Astrocyte (in vitro differentiated cells and primary cell): Measurements from ENCODE around the gene MIA. TPM values are rescaled to one million over a fixed set of nuclear protein-coding genes. Genes with fewer than 3 reads are reported as not detected.
A peak's percentile ranks its signal among the peaks of the same experiment; 100 is the strongest.

Source experiments
- DNase-seq: peaks from one replicate; pipeline ENCODE4 v3.0.0-alpha.2; 2010; ENCODE audit warnings: low read depth
- FAIRE-seq: peaks from 2 replicates; lab custom pipeline; 2011; peaks lifted over from hg19 to GRCh38; lab: Jason Lieb, UNC
- H2AFZ ChIP-seq: 2 replicates; pipeline ENCODE4 v1.6.0; 2012; ENCODE audit warnings: low read depth, low read length, inconsistent platforms
- H3K27ac ChIP-seq: 2 replicates; pipeline ENCODE4 v1.5.1; 2011; ENCODE audit warnings: low read depth, low read length, inconsistent platforms
- H3K27me3 ChIP-seq: 2 replicates; pipeline ENCODE4 v1.6.0; 2011; ENCODE audit warnings: low read length, inconsistent platforms; ENCODE audit not compliant: insufficient read depth
- H3K36me3 ChIP-seq: 2 replicates; pipeline ENCODE4 v1.5.1; 2011; ENCODE audit warnings: low read length, inconsistent platforms; ENCODE audit not compliant: insufficient read depth
- H3K4me1 ChIP-seq: 2 replicates; pipeline ENCODE4 v1.5.1; 2011; ENCODE audit warnings: low read length, inconsistent platforms; ENCODE audit not compliant: insufficient read depth
- H3K4me2 ChIP-seq: 2 replicates; pipeline ENCODE4 v1.6.0; 2012; ENCODE audit warnings: low read length, inconsistent platforms
- H3K4me3 ChIP-seq: 2 replicates; pipeline ENCODE4 v1.5.1; 2011; ENCODE audit warnings: low read depth, mild to moderate bottlenecking, low read length, inconsistent platforms; ENCODE audit not compliant: insufficient read depth
- H3K79me2 ChIP-seq: 2 replicates; pipeline ENCODE4 v1.6.0; 2012; ENCODE audit warnings: mild to moderate bottlenecking, low read length, inconsistent platforms; ENCODE audit not compliant: insufficient read depth
- H3K9ac ChIP-seq: 2 replicates; pipeline ENCODE4 v1.6.0; 2012; ENCODE audit warnings: mild to moderate bottlenecking, low read length, inconsistent platforms
- H3K9me3 ChIP-seq: 2 replicates; pipeline ENCODE4 v1.5.1; 2012; ENCODE audit warnings: low read depth, mild to moderate bottlenecking, low read length, inconsistent platforms; ENCODE audit not compliant: insufficient read depth
- H4K20me1 ChIP-seq: 2 replicates; pipeline ENCODE4 v1.6.0; 2012; ENCODE audit warnings: low read length, inconsistent platforms; ENCODE audit not compliant: insufficient read depth
- H3K27ac Mint-ChIP-seq: one replicate; pipeline ENCODE4 v1.8.0; 2021; ENCODE audit warnings: mild to moderate bottlenecking, mixed read lengths; ENCODE audit not compliant: unreplicated experiment
- H3K27me3 Mint-ChIP-seq: one replicate; pipeline ENCODE4 v1.8.0; 2021; ENCODE audit warnings: low read depth, mixed read lengths; ENCODE audit not compliant: unreplicated experiment
- H3K36me3 Mint-ChIP-seq: one replicate; pipeline ENCODE4 v1.8.0; 2021; ENCODE audit warnings: low read depth, mixed read lengths; ENCODE audit not compliant: unreplicated experiment
- H3K4me1 Mint-ChIP-seq: one replicate; pipeline ENCODE4 v1.8.0; 2021; ENCODE audit warnings: low read depth, mixed read lengths; ENCODE audit not compliant: unreplicated experiment
- H3K4me3 Mint-ChIP-seq: one replicate; pipeline ENCODE4 v1.8.0; 2021; ENCODE audit warnings: mild to moderate bottlenecking, moderate library complexity, mixed read lengths; ENCODE audit not compliant: unreplicated experiment
- H3K9me3 Mint-ChIP-seq: one replicate; pipeline ENCODE4 v1.8.0; 2021; ENCODE audit warnings: mild to moderate bottlenecking, mixed read lengths; ENCODE audit not compliant: unreplicated experiment
- EZH2 ChIP-seq: IDR thresholded peaks from 2 replicates; pipeline ENCODE4 v1.6.1; 2012; ENCODE audit warnings: mild to moderate bottlenecking, low read length, inconsistent platforms; ENCODE audit not compliant: insufficient read depth
- total RNA-seq: library from RNA; stranded (reverse); gene quantifications from 2 replicates; pipeline ENCODE4 v1.2.1, GENCODE V29; 2021
- TF ChIP-seq, protein P1 (sequence below): IDR thresholded peaks from 2 replicates; pipeline ENCODE4 v1.5.1; 2011; ENCODE audit warnings: low read depth, mild to moderate bottlenecking, inconsistent platforms, low read length, moderate library complexity; ENCODE audit not compliant: insufficient read depth

The MIA gene
- total RNA-seq, 1 donor from 2014 or later = 2.5 TPM

DNA sequence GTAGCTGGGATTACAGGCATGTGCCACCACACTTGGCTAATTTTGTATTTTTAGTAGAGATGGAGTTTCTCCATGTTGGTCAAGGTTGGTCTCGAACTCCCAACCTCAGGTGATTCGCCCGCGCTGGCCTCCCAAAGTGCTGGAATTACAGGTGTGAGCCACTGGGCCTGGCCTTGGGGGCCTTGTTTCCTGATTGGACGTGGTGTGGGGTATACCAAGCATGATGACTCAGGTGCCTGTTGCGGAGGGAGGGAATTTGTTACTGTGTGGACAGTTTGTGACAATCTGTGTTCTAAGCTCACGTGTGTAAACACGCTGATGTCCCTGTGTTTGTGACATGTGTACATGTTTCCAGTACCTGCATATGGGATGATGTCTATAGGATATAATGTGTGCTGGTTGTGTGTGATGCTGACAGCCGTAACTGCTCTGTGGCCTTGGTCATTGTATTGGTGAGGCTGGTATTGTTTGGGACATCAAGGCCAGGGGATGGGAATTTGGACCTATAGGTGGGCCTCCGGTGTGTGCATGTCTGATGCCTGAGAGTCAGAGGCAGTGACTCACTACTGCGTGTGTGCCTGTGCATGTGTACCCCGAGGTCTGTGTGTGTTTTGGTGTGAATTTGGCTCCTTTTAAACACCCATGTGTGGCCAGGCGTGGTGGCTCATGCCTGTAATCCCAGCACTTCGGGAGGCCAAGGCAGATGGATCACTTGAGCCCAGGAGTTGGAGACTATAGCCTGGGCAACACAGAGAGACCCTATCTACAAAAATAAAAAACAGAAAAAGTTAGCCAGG is 22.0 kb downstream of the MIA start:
- Histone ChIP-seq H3K27ac (no peak overlapping the region), H3K36me3 (no peaks in the 10 kb centered on the region), H3K27me3 (no peaks in the 10 kb centered on the region), H4K20me1 (peaks cover 27% of the 10 kb centered on the region), H3K9ac (peak overlapping the region; percentile 73), H3K9me3 (no peaks in the 10 kb centered on the region), H3K4me3 (no peak overlapping the region), H2AFZ (peak overlapping the region; percentile 87), H3K79me2 (peaks cover 30% of the 10 kb centered on the region), H3K4me1 (peaks cover 24% of the 10 kb centered on the region), H3K4me2 (peak overlapping the region; percentile 83)
- Mint-ChIP-seq H3K9me3 (no peaks in the 10 kb centered on the region), H3K4me1 (peaks cover 15% of the 10 kb centered on the region), H3K27me3 (no peaks in the 10 kb centered on the region), H3K4me3 (peak overlapping the region; percentile 40), H3K27ac (no peak overlapping the region), H3K36me3 (no peaks in the 10 kb centered on the region)
- no peak for FAIRE-seq
- no peak for DNase-seq
- no peak for TF ChIP-seq EZH2
- TF ChIP-seq, protein P1, sequence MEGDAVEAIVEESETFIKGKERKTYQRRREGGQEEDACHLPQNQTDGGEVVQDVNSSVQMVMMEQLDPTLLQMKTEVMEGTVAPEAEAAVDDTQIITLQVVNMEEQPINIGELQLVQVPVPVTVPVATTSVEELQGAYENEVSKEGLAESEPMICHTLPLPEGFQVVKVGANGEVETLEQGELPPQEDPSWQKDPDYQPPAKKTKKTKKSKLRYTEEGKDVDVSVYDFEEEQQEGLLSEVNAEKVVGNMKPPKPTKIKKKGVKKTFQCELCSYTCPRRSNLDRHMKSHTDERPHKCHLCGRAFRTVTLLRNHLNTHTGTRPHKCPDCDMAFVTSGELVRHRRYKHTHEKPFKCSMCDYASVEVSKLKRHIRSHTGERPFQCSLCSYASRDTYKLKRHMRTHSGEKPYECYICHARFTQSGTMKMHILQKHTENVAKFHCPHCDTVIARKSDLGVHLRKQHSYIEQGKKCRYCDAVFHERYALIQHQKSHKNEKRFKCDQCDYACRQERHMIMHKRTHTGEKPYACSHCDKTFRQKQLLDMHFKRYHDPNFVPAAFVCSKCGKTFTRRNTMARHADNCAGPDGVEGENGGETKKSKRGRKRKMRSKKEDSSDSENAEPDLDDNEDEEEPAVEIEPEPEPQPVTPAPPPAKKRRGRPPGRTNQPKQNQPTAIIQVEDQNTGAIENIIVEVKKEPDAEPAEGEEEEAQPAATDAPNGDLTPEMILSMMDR = no peak

DNA sequence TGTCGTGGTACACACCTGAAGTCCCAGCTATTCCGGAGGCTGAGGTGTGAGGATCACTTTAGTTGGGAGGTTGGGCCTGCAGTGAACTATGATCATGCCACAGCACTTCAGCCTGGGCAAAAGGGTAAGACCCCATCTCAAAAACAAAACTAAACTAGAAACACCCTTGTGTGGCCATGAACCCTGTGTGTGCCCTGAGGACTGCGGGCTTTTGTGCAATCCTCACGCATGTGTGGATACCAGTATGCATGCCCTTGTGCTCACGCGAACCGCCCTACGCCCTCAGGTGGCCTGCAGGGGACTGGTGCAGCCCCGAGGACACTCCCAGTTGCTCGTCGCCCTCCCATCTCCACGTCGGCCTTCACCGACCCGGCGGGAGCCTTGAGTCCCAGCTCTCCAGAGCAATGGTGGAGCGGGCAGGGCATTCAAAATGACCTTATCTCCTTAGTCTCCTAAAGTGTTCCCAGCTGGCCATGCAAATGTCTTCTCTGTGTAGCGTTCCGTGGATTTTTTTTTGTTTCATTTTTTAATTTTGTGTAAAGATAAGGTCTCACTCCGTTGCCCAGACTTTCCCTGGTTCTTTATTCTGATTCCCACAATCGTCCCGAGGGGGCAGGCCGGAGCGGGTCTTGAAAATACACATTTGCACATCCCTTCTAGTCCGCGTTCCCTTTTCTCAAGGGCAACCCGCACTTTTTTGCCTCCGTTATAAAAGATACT is 22.8 kb downstream of the MIA start:
- FAIRE-seq (no peak), DNase-seq (peak; percentile 32)
- no peak for TF ChIP-seq EZH2
- TF ChIP-seq, protein P1 = peak; percentile 31
- Mint-ChIP-seq H3K4me1 (peaks cover 22% of the 10 kb centered on the region), H3K27ac (peak overlapping the region; percentile 95), H3K36me3 (no peaks in the 10 kb centered on the region), H3K27me3 (no peaks in the 10 kb centered on the region), H3K9me3 (no peaks in the 10 kb centered on the region), H3K4me3 (peak overlapping the region; percentile 89)
- Histone ChIP-seq H3K79me2 (peaks cover 38% of the 10 kb centered on the region), H4K20me1 (peaks cover 35% of the 10 kb centered on the region), H3K4me1 (peaks cover 31% of the 10 kb centered on the region), H3K4me2 (peak overlapping the region; percentile 83), H3K4me3 (peak overlapping the region; percentile 70), H3K27me3 (no peaks in the 10 kb centered on the region), H3K9me3 (no peaks in the 10 kb centered on the region), H3K27ac (peak overlapping the region; percentile 67), H3K36me3 (no peaks in the 10 kb centered on the region), H3K9ac (peak overlapping the region; percentile 73), H2AFZ (peak overlapping the region; percentile 87)
